Measurements from ENCODE around the gene MACROD1.

MACROD1 gene

GRCh38 chr11:64008914-64009633 is 156.8 kb downstream of the MACROD1 start:
- DNase-seq = no peak

- no peak for DNase-seq
These were observed 157.5 kb downstream of the MACROD1 start for GRCh38 chr11:64008283-64008913.

DNA sequence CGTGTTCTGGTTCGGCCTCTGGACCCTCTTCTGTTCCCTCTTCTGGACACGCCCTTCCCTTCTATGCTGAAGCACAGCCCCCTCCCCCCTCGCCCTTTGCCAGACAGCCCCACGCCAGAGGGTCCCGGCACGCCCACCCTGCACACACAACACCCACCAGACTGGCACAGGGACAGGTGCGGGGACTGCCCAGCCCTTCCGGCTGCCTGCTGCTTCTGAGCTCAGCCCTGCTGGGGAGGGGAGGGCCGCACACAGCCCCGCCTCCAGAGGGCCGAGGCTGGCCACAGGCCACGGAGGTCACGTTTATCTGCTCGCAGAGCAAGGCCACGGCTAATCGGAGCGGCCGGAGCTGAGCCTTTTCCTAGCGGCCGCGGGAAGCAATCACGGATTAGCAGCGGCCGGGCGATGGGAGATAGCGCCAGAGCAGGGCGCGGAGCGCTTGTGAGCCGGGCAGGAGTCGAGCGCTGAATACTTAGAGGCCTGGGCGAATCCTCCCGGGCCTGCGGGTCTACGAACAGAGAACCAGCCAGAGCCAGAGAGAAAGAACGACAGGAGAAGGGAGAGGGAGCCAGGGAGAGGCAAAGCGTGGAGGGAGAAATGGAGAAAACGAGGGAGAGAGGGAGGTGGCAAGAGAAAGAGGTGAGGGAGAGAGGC is 158.2 kb downstream of the MACROD1 start:
- DNase-seq = no peak

- DNase-seq = no peak
These were observed 158.7 kb downstream of the MACROD1 start for GRCh38 chr11:64007160-64007628.

DNA sequence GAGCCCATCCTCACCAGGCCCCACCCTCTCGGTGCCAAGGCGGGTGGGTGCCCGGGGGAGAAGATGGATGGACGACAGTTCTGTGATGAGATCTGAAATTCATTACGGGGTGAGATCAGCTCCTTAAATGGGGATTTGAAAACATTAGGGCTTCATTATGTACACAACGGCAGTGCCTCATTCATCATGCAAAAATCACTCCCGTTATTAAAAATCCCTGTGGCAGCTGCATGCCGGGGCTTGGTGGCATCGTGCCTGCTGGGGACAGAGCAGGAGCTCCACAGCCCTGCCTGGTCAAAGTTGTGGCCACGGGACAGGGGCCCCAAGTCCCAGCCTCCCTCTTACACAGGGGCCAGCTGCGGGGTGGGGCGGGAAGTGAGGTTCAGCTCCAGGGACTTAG is 159.5 kb downstream of the MACROD1 start:
- DNase-seq = no peak

DNA sequence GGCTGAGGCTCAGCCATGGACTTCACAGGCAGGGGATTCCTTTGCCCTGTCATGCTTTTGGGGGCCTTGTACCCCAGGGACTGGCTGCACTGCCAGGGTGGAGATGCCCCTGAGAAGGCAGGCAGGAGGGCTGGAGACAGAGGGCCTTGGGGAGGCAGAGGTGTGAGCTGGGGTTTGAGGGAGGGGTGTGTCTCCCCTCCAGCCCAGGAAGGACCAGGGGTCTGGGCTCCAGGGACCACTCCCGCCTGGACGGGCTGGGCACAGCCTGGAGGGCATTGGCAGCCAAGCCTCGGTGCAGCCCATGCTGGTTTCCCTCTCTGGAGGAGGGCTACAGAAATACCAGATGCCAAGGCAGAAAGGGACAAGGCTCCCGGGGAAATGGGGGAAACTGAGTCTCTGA is 160.2 kb downstream of the MACROD1 start:
- no peak for DNase-seq

GRCh38 chr11:64004590-64004984 is 161.3 kb downstream of the MACROD1 start:
- no peak for DNase-seq

GRCh38 chr11:64003807-64004589 is 161.9 kb downstream of the MACROD1 start:
- no peak for DNase-seq

GRCh38 chr11:64001484-64002420 is 164.2 kb downstream of the MACROD1 start:
- DNase-seq = no peak

DNA sequence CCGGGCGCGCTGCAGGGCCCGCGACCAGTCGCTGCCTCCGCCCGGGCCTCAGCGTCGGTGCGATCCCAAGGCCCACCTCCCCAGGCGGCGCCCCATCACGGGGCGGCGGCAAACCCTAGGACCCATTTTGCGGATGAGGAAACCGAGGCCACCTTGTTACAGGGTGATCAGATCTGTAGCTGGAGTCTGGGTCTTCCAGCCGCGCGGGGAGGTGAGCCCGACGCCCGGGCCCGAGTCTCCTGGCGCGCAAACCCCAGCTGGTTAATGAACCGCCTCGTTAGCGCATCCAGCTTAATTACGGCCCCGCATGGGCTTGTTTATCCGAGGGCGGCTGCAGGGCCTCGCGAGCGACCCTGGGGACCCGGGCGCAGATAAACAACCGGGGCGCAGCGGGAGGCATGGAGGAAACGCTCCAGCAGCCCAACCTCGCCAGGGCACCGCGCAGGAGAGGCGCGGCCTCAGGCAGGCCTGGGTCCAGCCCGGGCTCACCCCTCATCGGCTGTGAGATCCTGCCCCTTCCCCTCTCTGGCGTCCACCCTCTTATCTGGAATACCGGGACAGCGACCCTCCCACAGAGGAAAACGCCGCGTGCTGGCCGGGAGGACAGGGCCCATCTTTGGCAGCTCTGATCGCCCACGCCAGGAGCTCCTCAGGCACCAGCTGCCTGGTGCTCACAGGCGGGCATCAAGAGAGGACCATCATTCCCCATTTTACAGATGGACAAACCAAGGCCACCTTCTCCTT is 165.0 kb downstream of the MACROD1 start:
- no peak for DNase-seq

- DNase-seq = no peak
These were observed 165.7 kb downstream of the MACROD1 start for GRCh38 chr11:64000026-64000739.

DNA sequence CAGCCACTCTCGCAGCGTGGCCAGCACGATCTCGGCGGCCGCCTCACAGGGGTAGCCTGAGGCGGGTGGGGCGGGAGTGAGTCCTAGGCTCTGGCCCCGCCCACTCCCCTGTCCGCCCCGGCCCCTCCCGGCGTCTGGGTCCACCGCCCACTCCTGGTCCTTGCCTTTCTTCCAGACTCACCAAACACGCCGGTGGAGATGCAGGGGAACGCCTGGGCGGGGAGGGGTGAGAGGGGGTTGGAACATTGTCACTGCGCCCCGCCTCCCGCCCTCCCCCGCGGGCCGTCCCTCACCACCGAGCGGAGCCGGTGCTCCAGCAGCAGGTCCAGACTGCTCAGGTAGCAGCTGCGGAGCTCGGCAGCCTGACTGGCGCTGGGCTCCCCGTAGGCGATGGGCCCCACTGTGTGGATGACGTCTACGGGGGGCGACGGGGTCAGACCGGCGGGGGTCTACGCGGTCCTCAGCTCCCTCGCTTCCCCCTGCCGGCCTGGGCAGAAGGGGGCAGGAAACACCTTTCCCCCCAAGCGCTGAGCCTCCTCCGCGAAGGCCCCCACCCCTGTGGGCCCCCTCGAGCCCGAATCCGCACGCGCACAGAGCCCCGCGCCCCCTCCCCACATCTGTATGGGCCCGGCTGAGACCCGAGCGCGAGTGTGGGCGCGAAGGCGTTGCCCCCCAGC is 166.4 kb downstream of the MACROD1 start:
- DNase-seq = peak; percentile 42

DNA sequence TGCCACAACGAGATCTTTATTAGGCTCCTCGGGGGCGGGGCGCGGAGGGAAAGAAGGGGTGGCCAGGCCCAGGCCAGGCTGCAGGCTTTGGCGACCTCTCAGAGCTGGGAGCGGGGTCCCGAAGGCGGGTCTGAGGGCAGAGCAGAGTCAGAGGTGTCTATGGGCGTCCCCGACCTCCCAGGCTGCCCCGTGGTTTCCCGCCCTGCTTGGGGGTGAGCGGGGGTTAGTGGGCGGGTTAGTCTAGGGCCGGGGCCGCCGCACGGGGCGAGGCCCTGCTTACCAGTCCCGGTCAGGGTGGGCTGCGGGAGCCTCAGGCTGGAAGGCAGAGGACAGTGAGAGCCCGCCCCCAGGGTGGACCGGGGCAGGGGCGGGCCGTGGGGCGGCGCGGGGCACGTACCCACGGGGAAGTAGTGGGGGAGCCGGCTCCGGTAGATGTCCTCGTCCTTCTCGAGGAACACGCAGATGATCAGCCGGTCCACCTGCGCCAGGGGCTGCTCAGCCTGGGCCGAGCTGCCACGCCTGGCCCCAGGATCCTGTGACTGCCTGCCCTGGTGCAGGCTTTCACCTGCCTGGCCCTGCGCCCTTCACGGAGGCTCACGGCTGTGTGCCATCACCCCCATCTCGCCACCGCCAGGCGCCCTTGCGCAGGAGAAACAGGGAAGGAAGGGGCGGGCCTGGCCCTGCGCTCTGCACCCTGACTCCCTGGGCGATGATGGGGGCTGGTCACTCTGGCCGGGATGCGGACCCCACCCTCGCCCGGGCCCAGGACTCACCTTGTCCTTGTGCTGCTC is 167.2 kb downstream of the MACROD1 start:
- DNase-seq = no peak

- no peak for DNase-seq
These were observed 168.0 kb downstream of the MACROD1 start for GRCh38 chr11:63997801-63998337.

DNA sequence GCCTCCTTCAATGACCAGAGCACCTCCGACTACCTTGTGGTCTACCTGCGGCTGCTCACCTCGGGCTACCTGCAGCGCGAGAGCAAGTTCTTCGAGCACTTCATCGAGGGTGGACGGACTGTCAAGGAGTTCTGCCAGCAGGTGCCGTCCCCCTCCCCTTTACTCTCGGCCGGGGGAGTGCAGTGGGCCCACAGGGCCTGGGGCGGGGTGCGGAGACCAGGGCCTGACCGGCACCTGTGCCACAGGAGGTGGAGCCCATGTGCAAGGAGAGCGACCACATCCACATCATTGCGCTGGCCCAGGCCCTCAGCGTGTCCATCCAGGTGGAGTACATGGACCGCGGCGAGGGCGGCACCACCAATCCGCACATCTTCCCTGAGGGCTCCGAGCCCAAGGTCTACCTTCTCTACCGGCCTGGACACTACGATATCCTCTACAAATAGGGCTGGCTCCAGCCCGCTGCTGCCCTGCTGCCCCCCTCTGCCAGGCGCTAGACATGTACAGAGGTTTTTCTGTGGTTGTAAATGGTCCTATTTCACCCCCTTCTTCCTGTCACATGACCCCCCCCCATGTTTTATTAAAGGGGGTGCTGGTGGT is 168.7 kb downstream of the MACROD1 start:
- DNase-seq = no peak

DNA sequence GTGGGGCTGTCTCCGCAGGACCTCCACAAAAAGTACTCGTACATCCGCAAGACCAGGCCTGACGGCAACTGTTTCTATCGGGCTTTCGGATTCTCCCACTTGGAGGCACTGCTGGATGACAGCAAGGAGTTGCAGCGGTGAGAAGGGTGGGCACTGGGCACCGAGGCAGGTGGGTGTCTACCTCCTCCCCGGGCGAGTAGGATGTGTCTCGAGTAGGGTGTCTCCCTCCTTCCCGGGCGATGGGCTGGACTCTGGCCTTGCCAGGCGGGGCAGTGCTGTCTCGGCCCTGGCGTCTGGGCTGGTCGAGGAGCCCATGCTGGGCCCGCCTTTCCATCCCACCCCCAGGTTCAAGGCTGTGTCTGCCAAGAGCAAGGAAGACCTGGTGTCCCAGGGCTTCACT is 169.4 kb downstream of the MACROD1 start:
- DNase-seq = no peak

DNA sequence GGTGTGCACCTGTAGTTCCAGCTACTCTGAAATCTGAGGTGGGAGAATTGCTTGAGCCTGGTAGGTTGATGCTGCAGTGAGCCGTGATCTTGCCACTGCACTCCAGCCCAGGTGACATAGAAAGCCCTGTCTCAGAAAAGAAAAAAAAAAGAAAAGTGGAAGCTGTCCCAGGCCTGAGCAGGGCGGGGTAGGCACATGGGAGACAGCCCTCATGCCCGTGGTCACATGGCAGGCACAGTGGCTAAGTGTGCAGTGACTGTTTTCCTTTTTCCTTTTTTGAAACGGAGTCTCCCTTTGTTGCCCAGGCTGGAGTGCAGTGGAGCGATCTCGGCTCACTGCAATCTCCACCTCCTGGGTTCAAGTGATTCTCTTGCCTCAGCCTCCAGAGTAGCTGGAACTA is 171.9 kb downstream of the MACROD1 start:
- DNase-seq = no peak

DNA sequence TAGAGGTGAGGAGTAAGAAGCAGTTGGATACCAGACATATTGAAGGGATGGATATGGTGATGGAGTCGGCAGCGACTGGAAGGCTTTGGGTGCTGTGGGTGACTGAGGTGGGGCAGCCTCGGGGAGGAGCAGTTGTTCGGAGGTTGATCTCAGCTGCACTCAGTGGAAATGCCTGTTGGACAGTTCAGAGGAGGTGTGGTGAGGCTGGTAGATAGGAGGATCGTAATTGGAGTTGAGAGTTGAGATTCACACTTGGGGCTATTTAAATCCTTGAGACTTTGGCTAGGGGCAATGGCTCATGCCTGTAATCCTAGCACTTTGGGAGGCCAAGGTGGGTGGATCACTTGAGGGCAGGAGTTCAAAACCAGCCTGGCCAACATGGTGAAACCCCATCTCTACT is 172.8 kb downstream of the MACROD1 start:
- DNase-seq = no peak

DNA sequence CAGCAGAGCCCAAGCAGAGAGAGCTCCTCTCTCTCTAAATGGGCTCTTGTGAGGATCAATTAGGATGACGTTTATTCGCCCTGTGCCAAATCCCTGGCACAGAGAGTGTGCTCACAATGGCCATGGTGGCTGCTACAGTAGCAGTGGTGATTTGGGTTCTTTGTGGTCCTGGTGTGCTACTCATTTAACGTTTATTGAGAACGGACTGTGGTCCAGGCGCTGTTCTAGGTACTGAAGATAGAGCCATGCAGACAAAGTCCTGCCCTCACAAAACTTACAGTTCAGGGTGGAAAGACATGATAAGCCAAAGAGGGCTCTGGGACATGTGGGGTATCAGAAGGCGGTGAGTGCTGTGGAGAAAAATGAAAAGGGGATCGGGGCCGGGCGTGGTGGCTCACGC is 174.4 kb downstream of the MACROD1 start:
- DNase-seq = no peak

All from NCI-H1048 (cell line).